Heart left ventricle (tissue), 16 donors: ENCODE data around the gene EIF4G3. TPM values are rescaled to one million over a fixed set of nuclear protein-coding genes. Genes with fewer than 3 reads are reported as not detected.

ENCODE experiments used
- ATAC-seq, 4 donors: fragments of 200-7000 bp; cut with Tn5 transposase; one replicate each; pipeline ENCODE4 v1.9.1; 2020 to 2022; ENCODE audit warnings: moderate library complexity in 4 of 4, mild to moderate bottlenecking in 3 of 4, moderate number of reproducible peaks in 1 of 4
- DNase-seq, 5 donors: peaks; one replicate each; pipeline ENCODE4 v3.0.0-alpha.2; 2020
- H3K27ac ChIP-seq, 12 donors: fragments of 200-600 bp; sonication (generic) in 4 of 12; one replicate each; pipeline versions ENCODE4 v1.5.0 to v1.8.0; 2016 to 2022; ENCODE audit warnings: mild to moderate bottlenecking in 2 of 12
- H3K27me3 ChIP-seq, 9 donors: fragments of 200-600 bp; sonication (generic) in 2 of 9; one replicate each; pipeline versions ENCODE4 v1.5.1 to v1.8.0; 2016 to 2022; ENCODE audit warnings: mild to moderate bottlenecking in 3 of 9
- H3K36me3 ChIP-seq, 9 donors: fragments of 200-600 bp; sonication (generic) in 2 of 9; one replicate each; pipeline versions ENCODE4 v1.5.0 to v1.8.0; 2018 to 2022; ENCODE audit warnings: mild to moderate bottlenecking in 2 of 9
- H3K4me1 ChIP-seq, 12 donors: fragments of 200-600 bp; sonication (generic) in 4 of 12; one replicate each; pipeline versions ENCODE4 v1.5.0 to v1.8.0; 2016 to 2022; ENCODE audit warnings: mild to moderate bottlenecking in 3 of 12
- H3K4me3 ChIP-seq, 12 donors: fragments of 200-600 bp; sonication (generic) in 4 of 12; one replicate each; pipeline versions ENCODE4 v1.5.0 to v1.8.0; 2017 to 2022; ENCODE audit warnings: mild to moderate bottlenecking in 9 of 12, moderate library complexity in 4 of 12
- H3K9me3 ChIP-seq, 12 donors: fragments of 200-600 bp; sonication (generic) in 4 of 12; one replicate each; pipeline versions ENCODE4 v1.5.0 to v1.8.0; 2016 to 2022; ENCODE audit warnings: mild to moderate bottlenecking in 1 of 12
- POLR2A ChIP-seq, 2 donors: fragments of 450-650 bp; IDR thresholded peaks; one replicate each; pipeline ENCODE4 v1.6.1; 2017; ENCODE audit warnings: antibody characterized with exemption in 2 of 2, mild to moderate bottlenecking in 2 of 2, moderate library complexity in 2 of 2
- WGBS, 4 donors: extraction: QIAGEN DNeasy Blood & Tissue Kit in 2 of 4; methylation state at CpG; one replicate each; pipeline versions ENCODE4 v1.1.5 to v1.1.7; 2013 to 2018; 5-methylcytosine and 5-hydroxymethylcytosine counted together
- intact Hi-C, 10 donors: fragments of 100-400 bp; cut with DNase I; formaldehyde crosslinking; loops; one replicate each; pipeline versions ENCODE4 v1.11.1 to v1.14.2; 2022
- polyA plus RNA-seq, 2 donors: library from polyadenylated mRNA; stranded (reverse); fragments of 200-250 nt; gene quantifications; one replicate each; pipeline ENCODE4 v1.2.3, GENCODE V29; 2013
- total RNA-seq, 9 donors: library from RNA; depleted of rRNA in 2 of 9; stranded (reverse); fragments of >200 nt in 2 of 9; fragmentation: NEBNext Ultra II Directional in 3 of 9; extraction: Animal tissue kit (Norgen Biotek cat#: 25700) in 3 of 9; gene quantifications; one replicate each; pipeline versions ENCODE4 v1.1.0 to v1.2.4, GENCODE V29; 2016 to 2023
- TF ChIP-seq, protein P1 (sequence below), 12 donors: fragments of 200-600 bp; sonication (generic) in 4 of 12; IDR thresholded peaks; one replicate each; pipeline versions ENCODE4 v1.5.0 to v1.8.0; 2018 to 2022; ENCODE audit warnings: antibody characterized with exemption in 12 of 12, mild to moderate bottlenecking in 5 of 12
- donor health status: ischemic (EF 13 %, LVEDD 7.1; RV severe dilation, severe dysfunction).
- donor health status: healthy with polysubstance abuse.
- donor health status: DM: no; HTN: yes; CAD: no.
- donor health status: DM: no; HTN: no; CAD: no.
- donor health status: ischemic (EF 25% LVEDD 6.9; RV normal size, moderate dysfunction).
- donor health status: ischemic (EF 25% LVEDD 5.7; RV mildly dilated, moderate dysfunction).
- donor health status: healthy.
- donor health status: DM: yes; HTN: yes; CAD: no.
- donor health status: ischemic (EF 35%, LVEDD 5.7; RV mildly dilated, moderate dysfunction).
- donor health status: nonischemic (EF 11% LVEDD 7.7; RV severe dilation, severe dysfunction).
- donor health status: DM: yes; HTN: yes; CAD: no.
- donor health status: PGD.
- donor health status: ischemic (EF 29% LVEDD 5.4; RV normal size, mild dysfunction).
- donor health status: nonischemic (EF 23%, LVEDD 6.1; RV moderate dilation, normal function).

The EIF4G3 gene
- total and polyA plus RNA-seq, 11 donors: 14.6 to 49.0 (median 36.2) TPM

DNA sequence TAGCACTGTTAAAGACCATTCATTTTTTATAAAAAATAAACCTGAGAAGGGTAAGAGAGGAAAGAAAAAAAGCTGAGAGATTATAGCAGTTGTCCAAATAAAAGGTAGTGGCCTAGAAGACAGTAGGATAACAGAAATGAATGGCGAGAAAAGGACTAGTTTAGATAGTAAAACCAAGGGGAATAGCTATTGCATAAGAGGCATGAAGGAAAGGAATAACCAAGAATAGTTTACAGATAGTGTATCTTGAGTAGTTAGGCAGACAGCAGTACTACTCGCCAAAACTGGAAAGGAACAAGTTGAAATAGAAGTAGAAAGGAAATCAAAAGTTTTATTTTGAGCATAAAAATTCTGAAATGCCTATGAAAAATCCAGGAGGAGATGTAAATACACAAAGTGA is 70.5 kb downstream of the EIF4G3 start:
- H3K36me3 ChIP-seq: peaks cover 0 to 18% (median 9%) of the 10 kb centered on the region in 9 donors
- no peak overlapping the region for H3K4me3 ChIP-seq
- H3K4me1 ChIP-seq: peaks cover 0 to 14% (median 2%) of the 10 kb centered on the region in 12 donors
- DNase-seq (no peak), ATAC-seq (no peak)
- TF ChIP-seq, protein P1, sequence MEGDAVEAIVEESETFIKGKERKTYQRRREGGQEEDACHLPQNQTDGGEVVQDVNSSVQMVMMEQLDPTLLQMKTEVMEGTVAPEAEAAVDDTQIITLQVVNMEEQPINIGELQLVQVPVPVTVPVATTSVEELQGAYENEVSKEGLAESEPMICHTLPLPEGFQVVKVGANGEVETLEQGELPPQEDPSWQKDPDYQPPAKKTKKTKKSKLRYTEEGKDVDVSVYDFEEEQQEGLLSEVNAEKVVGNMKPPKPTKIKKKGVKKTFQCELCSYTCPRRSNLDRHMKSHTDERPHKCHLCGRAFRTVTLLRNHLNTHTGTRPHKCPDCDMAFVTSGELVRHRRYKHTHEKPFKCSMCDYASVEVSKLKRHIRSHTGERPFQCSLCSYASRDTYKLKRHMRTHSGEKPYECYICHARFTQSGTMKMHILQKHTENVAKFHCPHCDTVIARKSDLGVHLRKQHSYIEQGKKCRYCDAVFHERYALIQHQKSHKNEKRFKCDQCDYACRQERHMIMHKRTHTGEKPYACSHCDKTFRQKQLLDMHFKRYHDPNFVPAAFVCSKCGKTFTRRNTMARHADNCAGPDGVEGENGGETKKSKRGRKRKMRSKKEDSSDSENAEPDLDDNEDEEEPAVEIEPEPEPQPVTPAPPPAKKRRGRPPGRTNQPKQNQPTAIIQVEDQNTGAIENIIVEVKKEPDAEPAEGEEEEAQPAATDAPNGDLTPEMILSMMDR (IDR thresholded peaks at IDR 0.05): no peak
- no peak for TF ChIP-seq POLR2A (IDR thresholded peaks at IDR 0.05)
- intact Hi-C loops: loop anchor here in 1 of 10 donors (10.0 kb wide), 1 partner anchor 89 kb away; no protein-coding TSS in a partner anchor
- H3K27ac ChIP-seq: no peak overlapping the region
- no peaks in the 10 kb centered on the region for H3K27me3 ChIP-seq
- no peaks in the 10 kb centered on the region for H3K9me3 ChIP-seq
- 41 to 50% (median 44%) methylated on average over 2 of the region's 2 CpGs for WGBS, 4 donors

DNA sequence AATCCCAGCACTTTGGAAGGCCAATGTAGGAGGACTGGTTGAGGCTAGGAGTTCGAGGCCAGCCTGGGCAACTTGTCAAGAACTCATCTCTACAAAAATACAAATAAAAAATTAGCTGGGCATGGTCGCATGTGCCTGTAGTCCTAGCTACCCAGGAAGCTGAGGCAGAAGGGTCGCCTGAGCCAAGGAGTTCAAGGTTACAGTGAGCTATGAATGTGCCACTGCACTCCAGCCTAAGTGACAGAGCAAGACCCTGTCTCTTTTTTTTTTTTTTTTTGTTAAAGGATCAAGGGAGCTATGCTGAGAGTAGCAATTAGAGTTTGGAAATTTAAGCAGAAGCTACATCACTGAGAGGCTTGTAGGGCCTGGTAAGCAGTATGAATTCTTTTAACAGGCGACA is 70.9 kb downstream of the EIF4G3 start:
- intact Hi-C loops: loop anchor here in 1 of 10 donors (10.0 kb wide), 1 partner anchor 89 kb away; no protein-coding TSS in a partner anchor
- WGBS, 4 donors: 89 to 98% (median 94%) methylated on average over 4 of the region's 4 CpGs

DNA sequence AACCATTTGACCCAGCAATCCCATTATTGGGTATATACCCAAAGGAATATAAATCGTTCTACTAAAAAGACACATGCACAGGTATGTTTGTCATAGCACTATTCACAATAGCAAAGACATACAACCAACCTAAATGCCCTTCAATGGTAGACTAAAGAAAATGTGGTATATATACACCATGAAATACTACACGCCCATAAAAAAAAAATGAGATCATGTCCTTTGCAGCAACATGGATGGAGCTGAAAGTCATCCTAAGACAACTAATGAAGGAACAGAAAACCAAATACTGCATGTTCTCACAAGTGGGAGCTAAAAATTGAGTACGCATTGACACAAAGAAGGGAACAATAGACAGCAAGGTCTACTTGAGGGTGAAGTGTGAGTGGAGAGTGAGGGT is 72.0 kb downstream of the EIF4G3 start:
- Histone ChIP-seq H3K36me3 (peaks cover 0 to 18% (median 9%) of the 10 kb centered on the region in 9 donors), H3K9me3 (no peaks in the 10 kb centered on the region), H3K27ac (no peak overlapping the region), H3K4me3 (no peak overlapping the region), H3K27me3 (no peaks in the 10 kb centered on the region), H3K4me1 (peaks cover 0 to 25% (median 4%) of the 10 kb centered on the region in 12 donors)
- no peak for ATAC-seq
- no peak for TF ChIP-seq POLR2A (IDR thresholded peaks at IDR 0.05)
- TF ChIP-seq, protein P1 (IDR thresholded peaks at IDR 0.05): no peak
- DNase-seq: no peak
- WGBS, 4 donors: 97 to 98% (median 98%) methylated on average over 3 of the region's 3 CpGs
- intact Hi-C loops: loop anchor here in 1 of 10 donors (10.0 kb wide), 1 partner anchor 90 kb away; no protein-coding TSS in a partner anchor

More for the DNA sequence above, 70.9 kb downstream of the EIF4G3 start:
- no peak overlapping the region for H3K4me3 ChIP-seq
- ATAC-seq (no peak), DNase-seq (no peak)
- no peak for TF ChIP-seq POLR2A (IDR thresholded peaks at IDR 0.05)
- TF ChIP-seq, protein P1 (IDR thresholded peaks at IDR 0.05): no peak
- peaks cover 0 to 16% (median 4%) of the 10 kb centered on the region in 12 donors for H3K4me1 ChIP-seq
- H3K27me3 ChIP-seq: no peaks in the 10 kb centered on the region
- H3K27ac ChIP-seq: no peak overlapping the region
- H3K36me3 ChIP-seq: peaks cover 0 to 18% (median 9%) of the 10 kb centered on the region in 9 donors
- H3K9me3 ChIP-seq: no peaks in the 10 kb centered on the region

DNA sequence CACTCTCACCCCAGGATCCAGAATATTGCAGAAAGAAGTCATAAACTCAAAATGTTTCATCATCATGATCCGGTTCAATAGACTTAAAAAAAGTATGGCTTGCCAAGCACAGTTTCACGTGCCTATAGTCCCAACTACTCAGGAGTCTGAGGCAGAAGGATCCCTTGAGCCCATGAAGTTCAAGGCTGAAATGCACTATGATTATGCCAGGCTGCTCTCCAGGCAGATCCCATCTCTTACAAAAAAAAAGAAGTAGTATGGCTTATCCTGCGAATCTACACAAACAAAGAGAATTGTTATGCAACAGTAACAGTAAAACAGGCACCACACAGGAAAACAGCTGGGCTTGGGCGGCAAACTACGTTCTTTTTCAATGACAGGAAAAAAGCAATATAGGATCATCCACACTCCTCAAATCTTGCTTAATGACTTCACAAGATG is 76.2 kb downstream of the EIF4G3 start:
- intact Hi-C loops: loop anchor here in 1 of 10 donors (10.0 kb wide), 1 partner anchor 94 kb away; no protein-coding TSS in a partner anchor
- Histone ChIP-seq H3K27me3 (no peaks in the 10 kb centered on the region), H3K4me1 (peaks cover 0 to 38% (median 0%) of the 10 kb centered on the region in 12 donors), H3K9me3 (no peaks in the 10 kb centered on the region), H3K36me3 (peaks cover 0 to 20% (median 9%) of the 10 kb centered on the region in 9 donors), H3K4me3 (no peak overlapping the region), H3K27ac (peak overlapping the region in 1 of 12 donors; percentile 67)
- peak in 3 of 4 donors; percentile 51 to 60 (median 58) for ATAC-seq
- 41 to 65% (median 59%) methylated on average over 5 of the region's 5 CpGs for WGBS, 4 donors
- DNase-seq: peak in 1 of 5 donors; percentile 35
- TF ChIP-seq POLR2A (IDR thresholded peaks at IDR 0.05): no peak
- TF ChIP-seq, protein P1 (IDR thresholded peaks at IDR 0.05): no peak
